Fibroblast of upper back skin (primary cell): Measurements from ENCODE around the gene PPME1.

Source experiments
- DNase-seq: peaks from one replicate; pipeline ENCODE4 v3.0.0-alpha.2; 2013

PPME1 gene

DNA sequence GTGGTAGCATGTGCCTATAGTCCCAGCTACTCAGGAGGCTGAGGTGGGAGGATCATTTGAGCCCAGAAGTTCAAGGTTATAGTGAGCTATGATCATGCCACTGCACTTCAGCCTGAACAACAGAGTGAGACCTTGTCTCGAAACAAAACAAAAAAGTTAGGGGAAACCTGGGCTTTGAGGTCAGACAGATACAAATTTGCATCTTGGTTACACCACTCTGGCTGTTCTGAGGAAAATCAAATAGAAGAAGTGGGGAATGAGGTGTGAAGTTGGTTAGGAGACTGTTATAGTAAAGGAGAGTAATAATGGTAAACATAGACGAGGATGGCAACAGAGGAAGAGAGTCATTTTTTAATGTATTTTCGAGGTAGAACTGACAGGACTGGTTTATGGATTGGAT, 62.6 kb downstream of the PPME1 start:
- DNase-seq, result no peak

DNA sequence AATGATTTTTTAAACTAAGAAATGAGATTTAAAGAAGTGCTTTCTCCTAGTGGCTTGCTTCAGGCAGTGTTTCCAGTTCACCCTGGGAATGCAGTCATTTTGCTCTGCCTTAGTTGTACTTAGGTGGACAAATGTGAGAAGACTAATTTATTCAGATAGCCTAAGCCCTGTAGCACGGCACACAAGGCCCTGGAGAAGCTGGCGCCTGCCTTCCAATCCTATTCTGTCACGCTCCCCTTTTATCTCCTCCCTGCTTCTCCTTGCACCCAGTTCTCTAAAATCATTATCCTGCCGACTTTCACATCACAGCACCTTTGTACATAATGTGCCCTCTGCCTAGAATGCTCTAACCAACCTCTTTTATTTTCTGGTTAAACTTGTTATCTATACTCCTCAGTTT, 64.0 kb downstream of the PPME1 start:
- DNase-seq, result no peak

DNA sequence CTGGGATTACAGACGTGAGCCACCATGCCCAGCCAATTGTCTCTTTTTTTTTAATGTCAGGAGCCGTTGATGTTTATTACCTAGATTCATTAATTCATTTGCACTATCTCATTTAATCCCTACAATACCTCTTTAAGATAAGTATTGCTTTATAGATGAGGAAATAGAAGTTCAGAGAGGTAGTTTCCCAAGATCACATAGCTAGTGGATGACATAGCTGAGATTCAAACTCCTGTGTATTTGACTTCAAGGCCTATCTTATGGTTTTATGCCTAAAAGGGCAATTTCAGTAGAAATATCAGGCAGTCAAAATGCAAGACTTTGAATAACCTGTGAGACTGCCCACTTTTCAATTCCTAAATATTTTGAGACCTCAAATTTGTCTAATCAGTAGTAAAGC, 66.5 kb downstream of the PPME1 start:
- DNase-seq, result no peak

DNA sequence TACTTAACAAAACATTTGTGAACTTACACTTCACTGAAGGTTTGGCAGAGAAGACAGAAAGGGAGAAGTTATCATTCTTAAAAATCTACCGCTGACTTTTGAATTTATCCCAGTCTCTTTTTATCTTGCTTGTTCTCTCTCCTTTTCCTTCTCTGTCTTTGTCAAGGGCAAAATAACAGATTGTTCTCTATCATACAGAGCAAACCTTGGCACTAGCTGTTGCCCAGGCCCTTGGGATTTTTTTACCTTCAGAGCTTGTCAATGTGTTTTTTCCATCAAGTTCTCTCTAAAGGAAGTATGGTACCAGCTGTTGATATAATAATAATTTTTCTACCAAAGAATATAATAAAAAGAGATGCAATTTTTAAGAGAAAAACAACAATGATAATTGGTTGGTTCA, 67.2 kb downstream of the PPME1 start:
- no peak for DNase-seq

DNA sequence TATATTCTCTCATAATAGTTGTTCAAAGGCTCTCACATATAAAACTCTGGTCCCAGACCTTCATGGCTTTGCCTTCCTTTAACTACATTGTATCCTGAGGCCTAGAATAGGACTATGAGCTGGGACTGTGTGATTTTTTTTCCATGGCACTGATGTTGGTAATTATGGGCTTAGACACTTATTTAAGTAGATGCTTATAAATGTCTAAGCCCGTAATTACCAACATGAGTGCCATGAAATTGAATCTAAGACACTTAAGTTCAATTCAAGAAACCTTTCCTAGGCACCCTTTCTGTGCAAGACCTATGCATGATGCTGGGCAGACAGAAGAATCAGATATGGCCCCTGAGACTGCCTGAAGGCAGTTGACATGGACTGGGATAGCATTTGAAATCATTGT, 77.4 kb downstream of the PPME1 start:
- DNase-seq, result no peak

DNA sequence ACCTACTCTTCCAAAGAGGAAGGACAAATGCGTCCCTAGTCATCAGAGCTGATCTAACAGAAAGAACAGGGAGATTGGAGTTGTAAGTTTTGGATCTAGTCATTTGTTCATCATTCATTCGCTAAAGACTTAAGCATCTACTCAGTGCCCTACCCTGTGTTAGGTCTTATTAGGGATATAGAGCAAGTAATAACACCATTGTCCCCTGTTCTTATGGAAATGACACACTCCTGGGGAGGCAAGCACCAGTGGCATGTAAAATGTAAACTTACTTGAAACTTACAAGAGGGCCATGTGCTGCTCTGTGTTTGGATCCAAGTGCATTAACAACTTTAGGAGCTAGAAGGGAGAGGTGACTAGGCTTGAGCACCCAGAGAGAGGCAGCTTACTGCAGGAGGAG, 78.4 kb downstream of the PPME1 start:
- DNase-seq, result no peak

DNA sequence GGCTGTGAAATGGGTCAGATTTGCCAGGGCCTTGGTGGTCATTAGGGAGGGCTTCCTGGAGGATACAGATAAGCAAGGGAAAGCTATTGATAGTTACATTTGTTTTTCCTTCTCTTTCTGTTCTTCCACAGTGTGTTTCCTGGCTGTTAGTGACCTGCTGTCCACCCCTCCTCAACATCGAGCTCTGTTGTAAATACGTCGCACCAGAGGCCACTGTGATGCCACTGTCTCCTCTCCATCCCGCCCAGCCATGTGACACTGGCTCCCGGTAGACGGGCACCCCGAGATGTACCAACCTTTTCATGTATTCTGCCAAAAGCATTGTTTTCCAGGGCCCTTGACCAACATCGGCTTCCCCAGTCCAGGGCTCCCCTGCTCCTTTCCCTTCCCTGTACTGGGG, 82.3 kb downstream of the PPME1 start:
- DNase-seq, result no peak

DNA sequence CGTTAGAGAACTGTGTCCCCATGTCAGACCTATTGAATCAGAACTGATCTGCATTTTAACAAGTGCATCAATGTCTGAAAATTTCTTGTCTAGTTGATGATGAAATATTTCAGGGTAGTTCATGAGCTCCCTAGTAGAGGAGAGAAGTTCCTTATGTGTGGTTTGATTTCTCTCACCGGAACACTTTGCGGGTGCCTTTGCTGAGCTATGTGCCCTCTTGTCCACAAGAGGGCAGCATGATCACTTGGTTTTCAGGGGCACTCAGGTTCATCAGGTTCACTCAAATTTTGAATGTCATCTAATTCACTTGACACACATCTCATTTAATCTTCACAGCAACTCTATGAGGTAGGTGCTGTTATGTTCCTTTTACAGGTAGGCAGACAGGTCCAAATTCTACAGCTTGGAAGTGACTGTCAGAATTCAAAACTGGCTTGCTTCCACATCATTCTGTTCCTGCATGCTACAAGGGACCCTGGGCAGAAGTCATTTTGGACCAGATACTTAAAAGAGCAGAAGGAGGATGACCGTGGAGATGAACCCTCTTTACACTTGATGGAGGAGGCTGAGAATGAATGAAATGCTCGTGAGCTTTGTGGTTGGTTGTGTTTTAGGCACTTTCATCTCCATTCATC, 84.8 kb downstream of the PPME1 start:
- peak; percentile 63 for DNase-seq

DNA sequence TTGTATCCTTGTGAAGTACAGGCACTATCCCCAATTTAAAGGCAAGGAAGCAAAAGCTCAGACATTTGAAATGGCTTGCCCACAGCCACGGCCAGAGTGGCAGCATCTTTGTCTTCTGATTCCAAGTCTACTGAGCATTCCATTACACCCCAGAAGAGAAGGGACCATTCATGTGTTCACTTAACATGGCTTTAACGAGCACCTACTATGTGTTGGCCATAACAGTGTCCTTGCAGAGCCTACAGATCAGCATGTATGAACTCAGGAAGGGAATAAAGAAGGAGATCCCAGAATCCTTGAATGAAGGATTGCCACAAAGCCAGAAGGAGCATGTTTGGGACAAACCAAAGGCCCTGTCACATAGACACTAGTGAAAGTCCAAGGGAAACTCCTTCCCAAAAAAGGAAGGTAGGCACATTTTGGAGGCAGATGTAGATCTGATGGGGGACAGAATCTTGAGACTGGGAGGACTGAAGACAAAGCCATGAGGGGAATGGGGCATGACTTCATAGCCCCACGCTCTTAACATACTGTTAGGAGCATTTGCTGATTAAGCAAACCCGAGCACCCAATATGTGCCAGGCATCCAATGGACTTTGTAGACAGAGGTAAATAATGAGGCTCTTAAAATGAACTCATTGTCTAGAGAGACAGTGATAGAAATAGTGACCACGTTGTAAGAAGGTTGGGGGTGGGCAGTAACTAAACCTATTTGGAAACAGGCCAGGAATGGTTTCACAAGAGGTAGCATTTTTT, 85.5 kb downstream of the PPME1 start:
- no peak for DNase-seq

DNA sequence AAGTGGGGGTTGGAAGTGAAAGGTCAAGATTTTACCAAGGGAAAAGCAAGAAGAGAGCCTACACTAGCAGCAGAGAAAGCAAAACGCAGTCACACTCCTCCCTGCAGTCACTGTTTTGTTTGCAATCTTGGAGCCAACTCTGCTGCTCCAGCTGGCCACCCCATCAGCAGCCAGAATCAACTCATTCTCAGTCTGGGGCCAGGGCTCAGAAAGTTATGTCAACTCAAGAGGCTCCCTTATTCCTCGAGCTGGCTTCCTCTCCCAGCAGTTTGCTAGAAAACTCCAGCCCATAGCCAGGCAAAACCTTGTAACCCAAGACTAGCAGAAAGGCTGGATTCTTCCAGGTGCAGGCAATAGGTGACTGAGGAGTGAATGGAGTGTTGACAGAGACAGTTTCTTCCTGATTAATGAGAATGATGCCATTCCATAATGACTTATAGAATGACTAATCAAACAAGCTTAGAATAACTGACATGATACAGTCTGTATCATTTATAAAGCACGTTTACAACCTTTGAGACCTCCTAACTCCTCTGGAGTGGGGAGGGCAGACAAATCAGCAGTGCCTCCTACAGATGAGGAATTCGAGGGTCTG, 87.0 kb downstream of the PPME1 start:
- DNase-seq, result peak; percentile 65

DNA sequence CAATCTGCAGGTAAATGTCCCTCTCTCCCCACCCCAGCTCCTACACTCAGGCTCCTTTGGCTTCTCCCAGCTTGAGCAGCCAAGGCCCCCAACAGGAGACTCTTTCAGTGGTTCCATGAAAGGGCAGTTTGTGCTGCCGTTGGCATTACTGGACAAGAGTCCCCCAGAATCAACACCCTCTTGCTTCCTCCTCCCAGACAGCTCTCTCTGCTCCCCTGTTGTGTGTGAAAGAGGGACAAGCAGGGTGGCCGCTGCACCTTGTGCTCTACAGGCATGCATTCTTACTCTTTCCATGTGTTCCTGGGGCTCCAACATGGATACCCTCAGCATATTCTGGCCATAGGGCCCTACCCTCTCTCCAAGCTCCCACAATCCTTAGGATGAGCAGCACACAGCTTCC, 91.6 kb downstream of the PPME1 start:
- no peak for DNase-seq

DNA sequence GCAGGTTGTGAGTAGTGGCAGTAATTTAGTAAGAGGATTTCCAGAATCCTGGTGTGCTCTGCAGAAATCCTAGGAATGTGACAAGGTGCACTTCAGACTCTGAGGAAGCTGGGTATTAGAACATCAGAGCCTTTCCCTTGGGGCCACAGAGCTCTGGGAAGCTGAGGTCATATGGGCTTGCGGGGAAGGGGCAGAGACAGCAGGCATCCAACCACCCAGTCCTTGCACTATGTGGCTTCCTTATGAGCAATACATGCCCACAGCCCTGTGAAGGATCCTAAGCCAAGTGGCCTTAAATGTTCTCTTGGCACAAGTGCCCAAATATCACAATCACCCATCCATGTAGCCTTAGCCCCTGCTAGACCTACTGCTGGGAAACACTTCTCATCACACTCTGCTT, 94.2 kb downstream of the PPME1 start:
- DNase-seq, result peak; percentile 28

DNA sequence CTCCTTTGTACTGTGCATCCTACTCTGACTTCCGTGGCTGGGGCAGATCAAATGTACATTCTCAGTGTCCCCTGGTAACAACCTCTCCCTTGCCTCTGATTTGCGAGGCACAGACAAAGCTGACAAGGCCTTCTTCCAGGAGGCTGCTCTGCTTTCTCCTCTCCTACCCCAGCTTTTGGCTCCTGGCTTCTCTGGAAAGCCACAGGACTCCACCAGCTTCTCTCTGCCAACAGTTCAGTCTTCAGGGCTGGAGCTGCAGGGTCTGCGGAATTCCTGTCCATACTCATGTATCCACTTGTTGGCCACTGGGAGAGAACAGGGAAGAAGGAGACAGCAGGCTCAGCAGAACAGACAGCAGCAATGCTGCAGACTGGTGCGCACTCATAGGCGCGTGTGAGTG, 95.9 kb downstream of the PPME1 start:
- no peak for DNase-seq

DNA sequence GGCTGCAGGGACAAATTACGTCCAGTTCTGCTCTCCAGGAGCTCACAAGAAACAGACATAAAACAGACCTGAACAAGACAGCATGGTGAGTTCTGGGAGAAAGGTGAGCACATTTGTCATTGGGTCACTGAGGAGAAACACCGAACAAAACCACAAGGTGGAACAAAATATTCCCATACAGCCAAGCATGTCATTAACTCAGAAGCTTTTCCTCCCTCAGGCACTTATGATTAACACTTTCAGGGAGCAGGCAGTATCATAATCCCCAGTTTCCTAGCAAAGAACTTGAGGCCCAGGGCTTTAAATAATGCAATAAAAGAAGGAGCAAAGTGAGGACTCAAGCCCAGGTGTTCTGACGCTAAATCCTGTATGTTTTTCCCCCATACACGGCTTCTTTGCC, 97.4 kb downstream of the PPME1 start:
- DNase-seq, result no peak

DNA sequence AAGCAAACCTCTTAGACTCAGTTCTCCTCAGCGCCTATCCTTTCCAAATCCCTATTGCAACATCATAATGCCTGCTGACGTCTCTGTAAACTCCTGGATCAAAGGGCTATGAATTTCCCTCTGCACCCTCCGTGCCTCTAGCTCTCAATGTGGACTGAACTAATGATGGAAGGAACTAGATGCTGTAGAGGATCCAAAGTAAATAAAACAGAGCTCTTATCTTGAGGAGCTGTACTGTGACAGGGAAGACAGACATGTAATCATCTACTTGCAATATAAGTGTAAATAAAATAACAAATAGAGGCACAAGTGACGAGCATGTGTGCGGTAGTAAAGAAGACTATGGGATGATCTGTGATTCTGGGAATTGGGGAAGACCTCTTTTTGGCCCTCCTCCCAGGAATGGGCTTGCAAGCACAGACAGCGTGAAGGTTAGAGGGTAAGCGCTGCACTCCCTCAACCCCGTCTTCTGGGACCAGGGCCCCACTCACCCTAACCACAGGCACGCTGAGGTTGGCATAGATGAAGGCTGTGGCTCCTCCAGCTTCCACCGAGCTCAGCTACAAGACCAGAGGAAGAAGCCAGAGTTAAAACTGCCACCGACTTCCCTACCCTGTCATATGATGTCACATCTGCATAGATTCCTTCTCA, 98.2 kb downstream of the PPME1 start:
- DNase-seq, result peak; percentile 67

DNA sequence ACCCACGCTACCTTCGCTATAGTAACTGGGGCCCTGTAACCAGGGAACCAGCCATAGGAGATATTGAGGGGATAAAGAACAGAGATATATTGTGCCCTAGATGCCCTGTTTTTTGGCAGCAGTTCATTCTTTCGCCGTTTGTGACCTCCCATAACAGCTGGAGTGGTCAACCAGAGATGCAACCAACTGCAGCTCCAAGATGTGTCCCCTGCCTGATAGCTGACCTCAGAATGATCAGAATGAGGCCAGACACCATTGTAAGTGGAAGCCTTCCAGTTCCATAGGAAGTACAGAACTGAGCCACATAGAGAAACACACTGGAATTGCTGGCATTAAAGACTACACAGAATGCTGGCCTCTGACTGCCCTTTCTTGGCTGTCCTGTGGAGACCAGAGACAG, 101.2 kb downstream of the PPME1 start:
- DNase-seq, result no peak

DNA sequence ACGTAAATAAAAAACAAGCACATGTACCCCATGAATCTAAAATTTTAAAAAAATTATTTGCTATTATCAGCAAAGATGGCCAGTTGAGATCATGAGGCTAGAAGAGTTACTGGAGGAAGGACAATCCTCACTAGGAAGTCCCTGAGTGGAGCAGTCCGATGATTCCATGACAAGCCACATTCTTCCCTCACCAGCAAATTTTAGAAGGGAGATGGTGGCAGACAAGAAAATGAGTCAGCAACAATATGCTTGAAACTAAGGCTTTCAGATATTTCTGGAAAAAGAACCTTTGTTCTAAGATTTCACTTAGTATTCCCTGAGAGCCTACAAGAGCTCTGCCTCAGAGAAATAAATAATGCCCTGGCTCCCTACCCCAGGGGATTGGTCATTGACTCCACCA, 105.5 kb downstream of the PPME1 start:
- DNase-seq, result peak; percentile 74

DNA sequence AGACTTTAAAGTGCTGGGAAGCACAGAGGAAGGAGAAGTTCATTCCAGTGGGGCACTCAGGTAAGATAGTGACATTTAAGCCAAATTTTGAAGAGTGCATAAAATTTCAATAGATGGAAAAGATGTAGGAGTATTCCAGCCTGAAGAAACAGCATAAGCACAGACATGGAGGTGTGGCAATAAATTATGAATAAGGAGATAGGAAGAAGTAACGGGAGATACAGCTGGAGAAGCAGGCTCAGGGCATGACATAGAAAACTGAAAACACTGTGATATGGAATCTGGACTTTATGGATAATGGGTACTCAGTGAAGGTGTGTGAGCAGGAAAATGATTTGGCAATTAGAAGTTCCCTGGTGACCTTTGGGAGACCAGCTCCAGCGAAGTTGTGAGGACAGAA, 107.0 kb downstream of the PPME1 start:
- DNase-seq, result peak; percentile 18

DNA sequence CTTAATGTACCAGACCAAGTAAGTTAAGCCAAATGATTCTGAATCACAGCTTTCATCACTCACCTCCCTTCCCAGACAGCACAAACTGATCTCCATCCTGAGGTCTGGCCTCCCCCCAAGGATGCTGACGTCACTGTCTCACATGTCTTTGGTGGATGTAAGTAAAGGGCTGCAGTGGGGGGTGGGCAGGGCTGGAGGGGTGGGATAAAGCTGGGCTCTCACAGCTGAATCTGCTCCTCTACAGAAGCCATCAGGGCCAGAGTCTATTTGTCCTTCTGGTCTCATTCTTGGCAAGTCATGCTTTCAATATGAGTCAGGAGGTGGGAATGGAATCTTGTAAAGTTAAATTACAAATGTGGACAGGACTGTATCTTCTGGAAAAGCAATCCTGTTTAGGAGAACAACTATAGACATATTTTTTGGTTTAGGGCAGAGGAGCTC, 107.7 kb downstream of the PPME1 start:
- DNase-seq, result peak; percentile 100

DNA sequence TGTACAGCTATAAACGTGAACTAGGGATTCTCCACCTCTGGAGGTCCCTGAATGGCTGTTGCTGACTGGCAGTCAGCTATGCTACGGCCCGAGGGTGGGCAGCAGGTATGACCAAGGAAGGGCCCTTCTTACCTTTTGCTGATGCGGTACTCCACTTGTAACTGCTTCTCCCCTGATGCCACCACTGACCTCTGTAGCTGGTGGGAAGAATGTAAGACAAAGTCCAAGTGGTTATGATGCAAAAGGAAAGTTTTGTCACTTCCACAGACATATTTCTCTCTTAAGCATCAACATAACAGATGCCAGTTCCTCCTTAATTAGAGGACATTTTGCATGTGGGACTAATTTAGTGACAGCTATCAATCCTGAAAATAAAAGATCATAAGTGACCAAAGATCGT, 108.2 kb downstream of the PPME1 start:
- DNase-seq, result no peak

DNA sequence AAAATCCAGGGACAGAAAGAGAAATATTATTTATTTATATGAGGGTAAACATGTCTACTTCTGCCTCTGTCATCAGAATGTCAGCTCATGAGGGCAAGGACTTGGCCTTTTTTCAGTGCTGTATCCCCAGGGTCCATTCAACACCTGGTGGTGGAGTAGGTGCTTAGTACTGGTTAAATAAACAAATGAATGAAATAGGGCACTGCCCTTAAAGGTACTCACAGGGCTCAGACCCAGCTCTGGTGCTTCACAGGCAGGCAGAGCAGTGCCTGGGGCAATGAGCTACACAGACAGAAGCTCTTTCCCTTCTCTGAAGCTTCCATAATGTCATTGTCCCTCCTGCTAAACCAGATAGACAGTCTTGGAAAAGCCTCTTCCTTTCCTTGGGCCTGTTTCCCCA, 109.4 kb downstream of the PPME1 start:
- no peak for DNase-seq

DNA sequence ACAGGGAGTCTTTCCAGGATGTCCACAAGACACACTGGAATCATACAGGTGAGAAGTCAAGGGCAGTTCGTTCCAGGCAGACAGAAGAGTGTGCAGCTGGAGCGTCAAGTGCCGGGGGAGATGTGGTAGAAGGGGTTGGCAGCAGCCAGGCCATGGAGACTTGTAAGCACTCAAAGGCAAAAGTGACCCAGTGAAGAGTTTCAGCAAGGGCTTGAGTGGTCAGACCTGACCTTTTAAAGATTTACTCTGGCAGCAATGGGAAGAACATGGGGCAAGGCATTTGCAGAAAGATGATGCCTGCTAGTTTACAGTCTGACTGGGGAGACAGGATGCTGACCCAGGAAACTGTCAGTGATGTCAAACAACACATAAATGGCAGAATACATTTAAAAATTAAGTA, 111.3 kb downstream of the PPME1 start:
- no peak for DNase-seq

DNA sequence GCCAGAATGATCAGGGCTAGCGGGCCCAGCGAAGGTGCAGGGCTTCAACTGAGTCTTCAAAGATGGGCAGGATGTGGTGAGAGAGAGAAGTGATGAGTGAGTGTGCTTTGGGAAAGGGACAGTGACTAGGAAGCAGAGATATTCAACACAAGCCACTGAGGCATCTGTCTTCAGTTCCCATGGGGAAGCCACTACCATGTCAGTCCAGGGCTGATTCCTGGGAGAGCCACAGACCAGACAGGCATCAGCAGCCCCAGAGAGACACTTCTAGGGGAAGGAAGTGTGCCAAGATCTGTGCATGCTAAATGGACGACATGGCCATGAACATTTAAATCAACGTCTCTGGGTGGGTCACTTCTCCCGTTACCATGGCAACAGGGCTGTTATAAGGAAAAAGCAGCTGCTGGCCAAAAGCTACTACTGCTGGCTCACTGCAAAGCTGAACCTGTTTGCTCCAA, 111.9 kb downstream of the PPME1 start:
- DNase-seq, result peak; percentile 50
